Measurements from ENCODE around the gene PROCA1.

GRCh38 chr17:28661635-28662526, 49.8 kb downstream of the PROCA1 start, which contains the start of the genes SDF2 and SUPT6H:
- peak in 3 of 6 experiments; percentile 4 to 16 (median 12) for TF ChIP-seq CTCF (IDR thresholded peaks at IDR 0.05)
- peak in 3 of 4 donors; percentile 79 to 94 (median 83) for TF ChIP-seq POLR2A (IDR thresholded peaks at IDR 0.05)
